Measurements from ENCODE around the gene NIFK. TPM values are rescaled to one million over a fixed set of nuclear protein-coding genes. Genes with fewer than 3 reads are reported as not detected.
A peak's percentile ranks its signal among the peaks of the same experiment; 100 is the strongest.
"Not testable (repeated sequence)": the region's sequence is repeated elsewhere in the genome, so short reads cannot be mapped to it uniquely, and the experiment has no call there.

The NIFK gene
- total and polyA plus RNA-seq, 5 donors: 17.9 to 26.4 (median 23.9) TPM

DNA sequence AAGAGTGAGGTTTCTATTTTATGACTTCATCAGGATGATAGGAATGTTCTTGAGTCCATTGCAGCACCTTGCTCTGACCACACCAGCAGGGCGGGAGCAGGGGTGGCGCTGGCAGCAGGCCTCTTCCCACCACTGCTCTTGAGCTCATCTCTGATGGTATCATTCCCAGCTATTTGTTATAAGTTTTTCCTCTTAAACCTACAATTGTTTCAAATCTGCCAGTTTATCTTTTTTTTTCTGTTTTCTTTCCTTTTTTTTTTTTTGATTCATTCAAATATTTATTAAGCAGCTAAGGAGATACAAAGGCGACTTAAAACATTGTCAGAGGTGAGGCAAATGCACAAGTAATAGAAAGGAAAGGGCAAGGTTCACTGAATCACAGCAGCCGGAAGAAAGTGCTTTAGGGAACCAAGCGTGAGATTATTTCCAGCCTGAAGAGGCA is 28.7 kb downstream of the NIFK start:
- WGBS: 81% methylated on average over 5 of the region's 5 CpGs
- Histone ChIP-seq H3K9me3 (ENCODE audit: control insufficient read depth, low read length) (no peaks in the 10 kb centered on the region), H3K4me1 (ENCODE audit: control insufficient read depth, insufficient read depth, low read length) (no peaks in the 10 kb centered on the region), H3K4me3 (ENCODE audit: low read length) (no peak overlapping the region), H3K27me3 (ENCODE audit: control insufficient read depth, insufficient read depth) (no peaks in the 10 kb centered on the region), H3K27ac (ENCODE audit: low read length) (no peak overlapping the region)
- ATAC-seq: no peak
- intact Hi-C loops (cut with DNase I): no loop called here
- no peak for DNase-seq

DNA sequence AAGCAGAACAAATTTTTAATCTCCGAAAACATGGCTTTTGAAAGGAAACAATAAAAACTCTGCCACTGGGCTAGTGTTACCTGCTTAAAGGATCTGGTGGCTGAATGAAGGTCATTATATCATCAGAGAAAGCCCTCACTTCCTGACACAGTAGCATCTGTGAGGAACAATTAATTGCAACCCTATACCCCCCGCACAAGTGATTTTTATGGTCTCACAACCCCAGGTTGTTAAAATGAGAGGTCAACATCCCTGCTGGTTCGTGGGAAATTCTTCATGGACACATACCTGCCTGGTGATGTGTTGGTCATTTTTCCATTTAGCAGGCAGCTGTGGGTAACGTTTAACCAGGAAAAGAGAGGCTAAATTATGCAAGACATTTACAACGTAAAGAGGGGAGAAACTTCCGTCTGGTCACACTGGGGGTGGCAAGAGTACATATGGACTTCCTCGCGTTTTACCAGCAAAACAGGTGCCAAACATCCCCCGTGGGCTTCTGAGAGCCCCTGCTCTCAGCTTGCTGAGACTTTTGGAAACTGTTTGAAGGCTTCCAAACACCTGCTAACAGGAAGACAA is 29.2 kb downstream of the NIFK start:
- no peak overlapping the region for H3K27ac ChIP-seq (ENCODE audit: low read length)
- no peaks in the 10 kb centered on the region for H3K27me3 ChIP-seq (ENCODE audit: control insufficient read depth, insufficient read depth)
- no peaks in the 10 kb centered on the region for H3K4me1 ChIP-seq (ENCODE audit: control insufficient read depth, insufficient read depth, low read length)
- no peak for DNase-seq
- no peak for ATAC-seq
- no peaks in the 10 kb centered on the region for H3K9me3 ChIP-seq (ENCODE audit: control insufficient read depth, low read length)
- intact Hi-C loops (cut with DNase I): no loop called here
- H3K4me3 ChIP-seq (ENCODE audit: low read length): no peak overlapping the region
- WGBS: 61% methylated on average over 9 of the region's 9 CpGs

DNA sequence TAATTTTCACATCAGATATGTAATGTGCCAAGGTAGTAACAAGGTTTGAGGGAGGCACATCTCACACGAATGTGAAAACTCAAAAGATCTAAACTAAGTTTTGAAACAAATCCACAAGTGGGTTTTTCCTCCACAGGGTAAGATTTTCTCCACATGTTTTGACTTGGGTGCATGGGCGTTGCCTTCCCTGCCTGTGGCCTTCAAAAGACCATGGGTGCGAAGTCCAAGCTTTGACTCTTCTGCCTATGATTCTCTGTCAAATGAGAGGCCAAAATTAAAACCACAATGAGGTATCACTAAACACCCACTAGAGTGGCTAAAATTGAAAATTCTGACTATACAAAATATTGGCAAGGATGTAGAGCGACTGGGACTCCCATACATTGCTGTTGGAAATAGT is 30.7 kb downstream of the NIFK start:
- intact Hi-C loops (cut with DNase I): no loop called here
- 93% methylated on average over 4 of the region's 4 CpGs for WGBS
- ATAC-seq: no peak
- Histone ChIP-seq H3K9me3 (ENCODE audit: control insufficient read depth, low read length) (no peaks in the 10 kb centered on the region), H3K27ac (ENCODE audit: low read length) (no peak overlapping the region), H3K4me3 (ENCODE audit: low read length) (no peak overlapping the region), H3K4me1 (ENCODE audit: control insufficient read depth, insufficient read depth, low read length) (no peaks in the 10 kb centered on the region), H3K27me3 (ENCODE audit: control insufficient read depth, insufficient read depth) (no peaks in the 10 kb centered on the region)
- no peak for DNase-seq

DNA sequence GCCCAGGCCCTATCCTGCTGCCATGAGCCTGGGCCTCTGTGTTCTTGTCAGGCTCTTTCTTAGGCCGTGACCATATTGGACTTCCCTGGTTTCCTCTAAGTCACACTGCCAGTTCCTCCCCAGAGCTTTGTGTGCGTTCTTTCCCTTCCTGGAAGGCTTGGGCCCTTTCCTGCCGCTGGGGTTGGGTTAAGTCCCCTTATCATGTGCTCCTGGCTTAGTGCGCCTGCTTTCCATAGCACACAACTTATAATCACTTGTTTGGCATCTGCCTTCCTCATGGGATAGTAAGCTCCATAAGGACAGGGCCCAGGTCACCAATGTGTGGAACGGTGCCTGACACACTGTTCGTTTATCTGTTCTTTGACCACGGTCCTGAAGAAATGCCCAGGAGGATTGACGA is 31.3 kb downstream of the NIFK start:
- H3K27ac ChIP-seq (ENCODE audit: low read length): no peak overlapping the region
- peak in 1 of 2 donors; percentile 36 for ATAC-seq
- no peak for DNase-seq
- WGBS: 66% methylated on average over 8 of the region's 8 CpGs
- intact Hi-C loops (cut with DNase I): no loop called here
- no peak overlapping the region for H3K4me3 ChIP-seq (ENCODE audit: low read length)
- no peaks in the 10 kb centered on the region for H3K27me3 ChIP-seq (ENCODE audit: control insufficient read depth, insufficient read depth)
- no peaks in the 10 kb centered on the region for H3K9me3 ChIP-seq (ENCODE audit: control insufficient read depth, low read length)
- H3K4me1 ChIP-seq (ENCODE audit: control insufficient read depth, insufficient read depth, low read length): no peaks in the 10 kb centered on the region

DNA sequence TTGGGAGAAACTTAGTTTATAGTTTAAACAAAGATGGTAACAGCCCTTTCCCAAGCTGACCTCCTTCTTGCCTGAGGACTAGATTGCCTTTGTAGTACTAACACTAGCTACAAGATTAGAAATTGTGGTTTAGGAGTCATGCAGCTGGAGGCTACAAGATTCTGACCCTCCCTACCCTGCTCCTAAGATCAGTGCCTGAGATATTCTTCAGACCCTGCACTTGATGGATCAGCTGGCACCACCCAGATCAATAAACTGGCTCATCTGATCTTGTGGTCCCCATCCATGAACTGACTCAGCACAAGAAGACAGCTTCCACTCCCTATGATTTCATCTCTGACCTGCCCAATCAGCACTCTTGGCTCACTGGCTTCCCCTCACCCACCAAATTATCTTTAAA is 34.9 kb downstream of the NIFK start:
- DNase-seq; H3K27ac ChIP-seq (ENCODE audit: low read length); intact Hi-C loops (cut with DNase I); ATAC-seq; H3K27me3 ChIP-seq (ENCODE audit: control insufficient read depth, insufficient read depth); H3K4me3 ChIP-seq (ENCODE audit: low read length); H3K4me1 ChIP-seq (ENCODE audit: control insufficient read depth, insufficient read depth, low read length); H3K9me3 ChIP-seq (ENCODE audit: control insufficient read depth, low read length): not testable (repeated sequence)

DNA sequence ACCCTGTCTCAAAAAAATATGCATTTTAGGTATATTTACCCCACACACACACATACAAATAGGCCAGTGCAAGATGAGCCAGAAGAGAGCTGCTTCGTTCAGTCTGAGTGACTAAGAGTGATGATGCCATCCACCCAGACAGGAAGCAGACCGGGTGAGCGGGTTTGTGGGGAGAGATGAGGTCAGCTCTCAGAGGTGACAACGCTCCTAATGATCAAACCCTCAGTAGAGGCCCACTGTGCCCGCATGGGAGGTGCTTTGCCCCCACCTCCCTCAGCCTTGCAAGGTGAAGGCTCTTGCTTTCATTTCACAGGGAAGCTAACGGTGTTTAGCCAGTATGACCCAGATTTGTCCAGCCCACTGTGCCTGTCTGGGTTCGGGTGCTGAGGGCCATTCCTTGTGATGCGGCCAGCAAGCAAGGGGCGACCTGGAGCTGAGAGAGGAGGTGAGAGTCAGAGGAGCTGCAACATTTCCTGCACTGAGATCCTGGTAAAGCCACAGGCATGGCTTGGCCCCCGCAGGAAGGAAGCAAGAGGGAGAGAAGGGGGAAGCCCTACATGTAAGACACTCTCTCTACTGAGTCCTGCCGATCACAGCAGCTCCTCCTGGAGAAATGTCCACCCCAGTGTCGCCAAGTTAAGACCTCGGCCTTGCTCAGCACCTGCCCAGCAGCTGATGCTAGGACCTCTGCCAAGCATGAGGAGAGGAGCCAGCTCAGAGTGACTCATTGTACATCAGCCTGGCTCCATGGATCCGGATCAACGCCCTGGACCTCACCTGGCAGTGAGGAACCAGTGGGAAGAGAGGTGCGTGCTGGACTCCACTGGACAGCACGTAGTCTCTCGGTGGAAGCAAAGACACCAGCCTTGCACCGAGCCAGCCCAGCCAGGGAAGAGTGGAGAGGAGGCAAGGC is 37.0 kb downstream of the NIFK start:
- Histone ChIP-seq H3K4me1 (ENCODE audit: control insufficient read depth, insufficient read depth, low read length) (peaks cover 5% of the 10 kb centered on the region), H3K27ac (ENCODE audit: low read length) (no peak overlapping the region), H3K9me3 (ENCODE audit: control insufficient read depth, low read length) (no peaks in the 10 kb centered on the region), H3K4me3 (ENCODE audit: low read length) (no peak overlapping the region), H3K27me3 (ENCODE audit: control insufficient read depth, insufficient read depth) (no peaks in the 10 kb centered on the region)
- WGBS: 51% methylated on average over 19 of the region's 19 CpGs
- DNase-seq (peak in 1 of 3 donors; percentile 65), ATAC-seq (peak; percentile 35 to 59)
- intact Hi-C loops (cut with DNase I): no loop called here

DNA sequence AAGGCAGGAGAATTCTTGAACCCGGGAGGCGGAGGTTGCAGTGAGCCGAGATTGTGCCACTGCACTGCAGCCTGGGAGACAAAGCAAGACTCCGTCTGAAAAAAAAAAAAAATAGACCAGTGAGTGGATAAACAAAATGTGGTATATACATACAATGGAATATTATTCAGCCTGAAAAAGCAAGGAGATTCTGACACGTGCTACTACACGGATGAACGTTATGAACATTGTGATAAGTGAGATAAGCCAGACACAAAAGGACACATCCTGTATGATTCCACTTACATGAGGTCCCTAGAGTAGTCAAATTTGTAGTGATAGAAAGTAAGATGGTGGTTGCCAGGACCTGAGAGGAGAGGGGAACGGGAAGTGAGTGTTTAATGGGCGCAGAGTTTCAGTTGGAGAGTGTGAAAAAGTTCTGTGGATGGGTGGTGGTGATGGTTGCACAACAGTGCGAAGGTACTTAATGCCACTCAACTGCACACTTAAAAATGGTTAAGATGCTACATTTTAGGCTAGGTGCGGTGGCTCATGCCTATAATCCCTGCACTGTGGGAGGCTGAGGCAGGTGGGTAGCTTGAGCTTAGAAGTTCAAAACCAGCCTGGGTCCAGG is 38.3 kb downstream of the NIFK start:
- ATAC-seq (no peak), DNase-seq (no peak)
- 79% methylated on average over 11 of the region's 11 CpGs for WGBS
- intact Hi-C loops (cut with DNase I): no loop called here
- Histone ChIP-seq H3K27me3 (ENCODE audit: control insufficient read depth, insufficient read depth) (no peaks in the 10 kb centered on the region), H3K4me3 (ENCODE audit: low read length) (no peak overlapping the region), H3K9me3 (ENCODE audit: control insufficient read depth, low read length) (no peaks in the 10 kb centered on the region), H3K4me1 (ENCODE audit: control insufficient read depth, insufficient read depth, low read length) (peaks cover 5% of the 10 kb centered on the region), H3K27ac (ENCODE audit: low read length) (no peak overlapping the region)

DNA sequence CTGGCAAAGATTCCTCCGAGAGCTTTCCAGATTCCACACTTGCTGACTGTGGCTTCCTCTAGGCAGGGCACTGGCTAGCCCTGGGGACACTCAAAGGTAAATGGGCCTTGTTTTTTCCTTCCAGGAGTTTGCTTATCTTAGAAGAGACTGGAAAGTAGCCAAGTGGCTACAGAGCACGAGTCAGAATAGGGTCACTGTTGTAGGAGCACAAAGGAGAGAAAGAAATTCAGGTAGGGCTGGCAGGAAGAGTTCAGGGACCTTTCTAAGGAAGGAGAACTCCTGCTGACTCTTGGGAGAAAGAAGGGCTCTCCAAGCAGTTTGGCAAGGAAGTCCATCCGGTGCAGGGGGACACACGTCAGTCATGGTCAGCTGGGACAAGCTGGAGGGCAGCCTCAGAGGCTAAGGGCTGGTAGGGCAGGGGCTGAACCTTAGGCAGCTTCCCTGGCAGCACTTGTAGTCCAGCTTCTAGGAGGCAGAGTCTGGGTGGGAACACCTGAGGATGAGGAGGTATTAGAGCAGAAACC is 39.5 kb downstream of the NIFK start:
- intact Hi-C loops (cut with DNase I): no loop called here
- Histone ChIP-seq H3K27ac (ENCODE audit: low read length) (no peak overlapping the region), H3K27me3 (ENCODE audit: control insufficient read depth, insufficient read depth) (no peaks in the 10 kb centered on the region), H3K9me3 (ENCODE audit: control insufficient read depth, low read length) (no peaks in the 10 kb centered on the region), H3K4me3 (ENCODE audit: low read length) (no peak overlapping the region), H3K4me1 (ENCODE audit: control insufficient read depth, insufficient read depth, low read length) (peaks cover 5% of the 10 kb centered on the region)
- 29% methylated on average over 4 of the region's 4 CpGs for WGBS
- ATAC-seq: peak in 1 of 2 donors; percentile 51
- no peak for DNase-seq

DNA sequence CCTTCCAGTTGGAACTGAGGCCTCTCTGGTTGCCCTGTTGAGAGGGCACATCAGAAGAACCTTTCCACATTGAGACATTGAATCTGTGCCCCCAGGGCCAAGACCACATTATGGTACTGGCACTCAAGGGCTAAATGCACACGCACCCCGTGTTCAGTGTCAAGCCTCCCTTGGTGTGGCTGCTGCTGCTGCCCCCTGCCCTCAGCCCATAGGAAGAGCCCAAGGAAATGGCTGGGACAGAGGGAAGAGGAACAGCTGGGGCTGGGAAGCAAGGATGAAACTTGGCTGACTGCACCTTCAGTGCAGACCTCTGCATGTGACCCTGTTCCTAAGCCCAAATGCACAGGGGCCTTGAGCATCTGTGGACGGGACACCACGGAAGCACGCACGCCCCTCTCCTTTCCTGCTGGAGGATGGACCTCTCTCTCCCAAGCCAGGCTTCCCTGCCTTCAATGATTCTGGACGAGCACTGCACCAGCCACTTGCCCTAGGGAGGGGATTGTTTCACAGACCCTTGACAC is 40.2 kb downstream of the NIFK start:
- Histone ChIP-seq H3K4me1 (ENCODE audit: control insufficient read depth, insufficient read depth, low read length) (peaks cover 5% of the 10 kb centered on the region), H3K4me3 (ENCODE audit: low read length) (no peak overlapping the region), H3K9me3 (ENCODE audit: control insufficient read depth, low read length) (no peaks in the 10 kb centered on the region), H3K27ac (ENCODE audit: low read length) (no peak overlapping the region), H3K27me3 (ENCODE audit: control insufficient read depth, insufficient read depth) (no peaks in the 10 kb centered on the region)
- intact Hi-C loops (cut with DNase I): no loop called here
- DNase-seq (no peak), ATAC-seq (no peak)
- 76% methylated on average over 7 of the region's 7 CpGs for WGBS

DNA sequence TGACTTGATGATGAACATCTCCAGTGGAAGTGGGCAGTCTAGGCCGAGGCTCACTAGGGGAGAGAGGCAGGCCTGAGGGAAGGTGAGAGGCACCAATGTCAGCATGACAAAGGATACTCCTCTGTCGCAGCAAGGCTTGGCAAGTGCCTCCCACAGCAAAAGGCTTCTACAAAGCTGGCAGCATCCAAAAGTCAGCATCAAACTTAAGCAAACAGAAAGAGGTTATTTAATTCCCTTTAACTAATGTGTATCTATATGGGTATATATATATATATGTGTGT is 41.6 kb downstream of the NIFK start:
- peaks cover 4% of the 10 kb centered on the region for H3K4me1 ChIP-seq (ENCODE audit: control insufficient read depth, insufficient read depth, low read length)
- no peak for ATAC-seq
- no peak overlapping the region for H3K27ac ChIP-seq (ENCODE audit: low read length)
- 80% methylated on average over 2 of the region's 2 CpGs for whole genome bisulfite sequencing
- intact Hi-C loops (cut with DNase I): no loop called here
- no peak overlapping the region for H3K4me3 ChIP-seq (ENCODE audit: low read length)
- no peaks in the 10 kb centered on the region for H3K27me3 ChIP-seq (ENCODE audit: control insufficient read depth, insufficient read depth)
- no peak for DNase-seq
- no peaks in the 10 kb centered on the region for H3K9me3 ChIP-seq (ENCODE audit: control insufficient read depth, low read length)
